GM18507 (cell line): Measurements from ENCODE around the gene LMTK2.

Experiments
- DNase-seq: peaks from one replicate; pipeline ENCODE4 v3.0.0; 2011; ENCODE audit warnings: low read depth; ENCODE audit not compliant: insufficient read length; ENCODE audit errors: extremely low spot score
- FAIRE-seq: peaks from 2 replicates; lab custom pipeline; 2011; peaks lifted over from hg19 to GRCh38; lab: Jason Lieb, UNC

LMTK2 gene

GRCh38 chr7:98194672-98195457 is 88.2 kb downstream of the LMTK2 start:
- no peak for FAIRE-seq
- DNase-seq: no peak

GRCh38 chr7:98196706-98197605 is 90.3 kb downstream of the LMTK2 start:
- FAIRE-seq (no peak), DNase-seq (no peak)

GRCh38 chr7:98199131-98199530 is 92.5 kb downstream of the LMTK2 start:
- no peak for FAIRE-seq
- no peak for DNase-seq

- DNase-seq (no peak), FAIRE-seq (peak; percentile 88)
Measured at GRCh38 chr7:98200364-98200763, 93.7 kb downstream of the LMTK2 start.

- FAIRE-seq (peak; percentile 99), DNase-seq (peak; percentile 83)
Measured at GRCh38 chr7:98202367-98203195, 95.9 kb downstream of the LMTK2 start.

- DNase-seq: no peak
- FAIRE-seq: peak; percentile 80
Measured at GRCh38 chr7:98203261-98203963, 96.8 kb downstream of the LMTK2 start.

- no peak for DNase-seq
- no peak for FAIRE-seq
Measured at GRCh38 chr7:98203964-98204605, 97.4 kb downstream of the LMTK2 start.

- FAIRE-seq: no peak
- DNase-seq: no peak
Measured at GRCh38 chr7:98204670-98205069, 98.0 kb downstream of the LMTK2 start.

GRCh38 chr7:98205162-98205845 is 98.6 kb downstream of the LMTK2 start:
- DNase-seq: no peak

GRCh38 chr7:98206451-98207330 is 100.0 kb downstream of the LMTK2 start:
- FAIRE-seq (no peak), DNase-seq (no peak)

More at GRCh38 chr7:98205162-98205845, 98.6 kb downstream of the LMTK2 start:
- FAIRE-seq: no peak

- DNase-seq: no peak
- no peak for FAIRE-seq
Measured at GRCh38 chr7:98209166-98209920, 102.7 kb downstream of the LMTK2 start.

GRCh38 chr7:98210513-98211220 is 104.0 kb downstream of the LMTK2 start:
- FAIRE-seq (no peak), DNase-seq (no peak)

GRCh38 chr7:98211221-98211675 is 104.6 kb downstream of the LMTK2 start, which contains the start of gene BHLHA15:
Gene BHLHA15, plus strand, starts transcription at chr7:98211439. Its CDS starts 871 bp downstream, at chr7:98212310.
- DNase-seq (no peak), FAIRE-seq (no peak)

- no peak for FAIRE-seq
- DNase-seq: no peak
Measured at GRCh38 chr7:98211676-98212531, 105.2 kb downstream of the LMTK2 start.

- FAIRE-seq (no peak), DNase-seq (no peak)
Measured at GRCh38 chr7:98212532-98213041, 105.9 kb downstream of the LMTK2 start.
